ENCODE data around the gene KCTD19.

Gene KCTD19

GRCh38 chr16:67264277-67264676, 62.3 kb downstream of the KCTD19 start:
- no peak for DNase-seq (ENCODE audit: extremely low read depth in 1 of 2, low read depth in 1 of 2)

GRCh38 chr16:67263201-67263600, 63.3 kb downstream of the KCTD19 start:
- no peak for DNase-seq (ENCODE audit: extremely low read depth in 1 of 2, low read depth in 1 of 2)

- DNase-seq (ENCODE audit: extremely low read depth in 1 of 2, low read depth in 1 of 2) = no peak
Observed at GRCh38 chr16:67260426-67261063, 66.0 kb downstream of the KCTD19 start.

- no peak for DNase-seq (ENCODE audit: extremely low read depth in 1 of 2, low read depth in 1 of 2)
Observed at GRCh38 chr16:67259705-67260104, 66.8 kb downstream of the KCTD19 start.

GRCh38 chr16:67258161-67258835, 68.2 kb downstream of the KCTD19 start:
- DNase-seq (ENCODE audit: extremely low read depth in 1 of 2, low read depth in 1 of 2) = no peak

- no peak for DNase-seq (ENCODE audit: extremely low read depth in 1 of 2, low read depth in 1 of 2)
Observed at GRCh38 chr16:67257486-67258160, 68.9 kb downstream of the KCTD19 start.

GRCh38 chr16:67256701-67257230, 69.8 kb downstream of the KCTD19 start:
- no peak for DNase-seq (ENCODE audit: extremely low read depth in 1 of 2, low read depth in 1 of 2)

GRCh38 chr16:67255553-67256221, 70.9 kb downstream of the KCTD19 start:
- no peak for DNase-seq (ENCODE audit: extremely low read depth in 1 of 2, low read depth in 1 of 2)

GRCh38 chr16:67254801-67255552, 71.6 kb downstream of the KCTD19 start:
- no peak for DNase-seq (ENCODE audit: extremely low read depth in 1 of 2, low read depth in 1 of 2)

- DNase-seq (ENCODE audit: extremely low read depth in 1 of 2, low read depth in 1 of 2) = no peak
Observed at GRCh38 chr16:67252609-67253497, 73.7 kb downstream of the KCTD19 start.

- DNase-seq (ENCODE audit: extremely low read depth in 1 of 2, low read depth in 1 of 2) = no peak
Observed at GRCh38 chr16:67250045-67250327, 76.6 kb downstream of the KCTD19 start.

- DNase-seq (ENCODE audit: extremely low read depth in 1 of 2, low read depth in 1 of 2) = no peak
Observed at GRCh38 chr16:67249178-67250044, 77.1 kb downstream of the KCTD19 start.

- no peak for DNase-seq (ENCODE audit: extremely low read depth in 1 of 2, low read depth in 1 of 2)
Observed at GRCh38 chr16:67248401-67249177, 78.0 kb downstream of the KCTD19 start, which contains the start of gene SLC9A5. Gene SLC9A5 (plus strand): TSS chr16:67248979. CDS start chr16:67249015, 36 bp downstream.

- no peak for DNase-seq (ENCODE audit: extremely low read depth in 1 of 2, low read depth in 1 of 2)
Observed at GRCh38 chr16:67248073-67248400, 78.5 kb downstream of the KCTD19 start.

- DNase-seq (ENCODE audit: extremely low read depth in 1 of 2, low read depth in 1 of 2) = peak; percentile 96 to 99
Observed at GRCh38 chr16:67247192-67248072, 79.1 kb downstream of the KCTD19 start, which contains the start of gene FHOD1. Gene FHOD1 (minus strand): TSS chr16:67247481. CDS start chr16:67247410, 71 bp downstream.

GRCh38 chr16:67246756-67247191, 79.8 kb downstream of the KCTD19 start:
- no peak for DNase-seq (ENCODE audit: extremely low read depth in 1 of 2, low read depth in 1 of 2)
